AG04450 (cell line): Measurements from ENCODE around the gene THBS3. TPM values are rescaled to one million over a fixed set of nuclear protein-coding genes. Genes with fewer than 3 reads are reported as not detected.
A peak's percentile ranks its signal among the peaks of the same experiment; 100 is the strongest.

ENCODE experiments used
- CTCF ChIA-PET: fragments of 300-600, 350-600 bp; formaldehyde crosslinking; extraction: SDS; loops from one replicate; lab custom pipeline; 2022; ENCODE audit warnings: antibody characterized with exemption, inconsistent platforms; lab: Charles Lee
- POLR2A ChIA-PET: fragments of 350-600 bp; formaldehyde crosslinking; extraction: SDS; loops from one replicate; lab custom pipeline; 2021; ENCODE audit warnings: antibody characterized with exemption, inconsistent platforms; lab: Yijun Ruan, JAX
- DNase-seq: peaks from one replicate; pipeline ENCODE4 v3.0.0-alpha.2; 2011; ENCODE audit warnings: low read depth, low spot score
- H3K27ac ChIP-seq: one replicate; pipeline ENCODE4 v1.5.1; 2012; ENCODE audit warnings: low read depth, low read length, control low read depth
- H3K27me3 ChIP-seq: one replicate; pipeline ENCODE4 v1.6.0; 2012; ENCODE audit warnings: low read length; ENCODE audit not compliant: control insufficient read depth, insufficient read depth
- H3K4me3 ChIP-seq: 2 replicates; pipeline ENCODE4 v1.5.1; 2011; ENCODE audit warnings: mild to moderate bottlenecking, low read depth, low read length, control low read depth
- H3K9me3 ChIP-seq: 2 replicates; pipeline ENCODE4 v1.5.1; 2012; ENCODE audit warnings: low read length; ENCODE audit not compliant: control insufficient read depth, insufficient read depth
- CTCF ChIP-seq: IDR thresholded peaks from 2 replicates; pipeline ENCODE4 v1.5.1; 2011; ENCODE audit warnings: low read depth, low read length, control low read depth, inconsistent platforms
- polyA plus RNA-seq: library from polyadenylated mRNA; depleted of rRNA; stranded (reverse); fragments of >200 nt; gene quantifications from 2 replicates; pipeline ENCODE4 v1.2.3, GENCODE V29; 2011

The THBS3 gene
- polyA plus RNA-seq, 1 experiment, result 32.5 TPM

DNA sequence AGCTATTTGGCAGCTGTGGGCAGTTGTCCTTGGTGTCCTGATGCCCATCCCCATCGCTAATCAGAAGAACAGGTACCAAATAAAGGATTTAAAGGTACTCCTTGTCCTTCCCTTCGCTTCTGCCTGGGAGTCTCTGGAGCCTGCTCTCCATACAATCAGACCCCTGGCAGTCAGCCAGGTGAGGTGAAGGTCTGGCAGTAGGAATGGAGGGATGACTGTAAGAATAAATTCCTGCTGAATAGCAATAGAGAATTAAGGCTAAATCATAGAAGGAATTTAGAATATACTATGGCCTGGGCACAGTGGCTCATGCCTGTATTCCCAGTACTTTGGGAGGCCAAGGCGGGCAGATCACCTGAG lies 9.2 kb downstream of the THBS3 start:
- DNase-seq, result no peak

DNA sequence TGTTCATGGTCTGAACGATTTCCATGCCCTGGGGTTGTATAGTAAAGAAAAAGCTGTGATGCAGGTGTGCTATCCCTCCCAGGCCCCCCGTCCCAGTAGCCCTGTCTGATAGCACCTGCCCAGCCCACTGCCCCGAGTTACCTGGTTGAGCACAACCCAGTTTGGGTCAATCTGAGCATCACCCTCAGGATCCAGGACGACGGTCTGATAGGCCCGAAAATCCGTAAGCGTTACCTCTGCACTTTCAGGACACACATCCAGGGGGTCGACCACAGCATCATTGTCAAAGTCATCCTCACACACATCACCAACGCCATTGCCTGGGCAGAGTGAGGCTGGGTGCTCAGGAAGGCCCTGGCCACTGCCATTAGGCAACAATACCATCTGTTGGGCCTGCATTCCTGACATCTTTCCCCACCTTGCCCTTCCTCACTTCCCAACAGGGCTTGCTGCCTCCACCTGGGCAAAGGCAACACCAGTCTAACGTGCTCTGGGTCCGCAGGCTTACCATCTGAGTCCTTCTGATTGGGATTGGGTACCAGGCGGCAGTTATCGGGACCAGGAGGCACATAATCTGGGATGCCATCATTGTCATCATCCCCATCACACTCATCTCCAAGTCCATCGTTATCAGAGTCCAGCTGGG lies 9.7 kb downstream of the THBS3 start:
- POLR2A ChIA-PET, result no interaction called here

More for the DNA sequence above, 9.2 kb downstream of the THBS3 start:
- Histone ChIP-seq H3K27me3 (no peaks in the 10 kb centered on the region), H3K27ac (no peak overlapping the region), H3K4me3 (no peak overlapping the region), H3K9me3 (no peaks in the 10 kb centered on the region; the same call in 1 of the 2 replicates)
- no peak for TF ChIP-seq CTCF
- ChIA-PET POLR2A (interaction anchor here (0.7 to 0.8 kb wide), 2 partner anchors 55 to 78 kb away, joined by 3 to 4 read pairs; no protein-coding TSS in a partner anchor), CTCF (no interaction called here)

DNA sequence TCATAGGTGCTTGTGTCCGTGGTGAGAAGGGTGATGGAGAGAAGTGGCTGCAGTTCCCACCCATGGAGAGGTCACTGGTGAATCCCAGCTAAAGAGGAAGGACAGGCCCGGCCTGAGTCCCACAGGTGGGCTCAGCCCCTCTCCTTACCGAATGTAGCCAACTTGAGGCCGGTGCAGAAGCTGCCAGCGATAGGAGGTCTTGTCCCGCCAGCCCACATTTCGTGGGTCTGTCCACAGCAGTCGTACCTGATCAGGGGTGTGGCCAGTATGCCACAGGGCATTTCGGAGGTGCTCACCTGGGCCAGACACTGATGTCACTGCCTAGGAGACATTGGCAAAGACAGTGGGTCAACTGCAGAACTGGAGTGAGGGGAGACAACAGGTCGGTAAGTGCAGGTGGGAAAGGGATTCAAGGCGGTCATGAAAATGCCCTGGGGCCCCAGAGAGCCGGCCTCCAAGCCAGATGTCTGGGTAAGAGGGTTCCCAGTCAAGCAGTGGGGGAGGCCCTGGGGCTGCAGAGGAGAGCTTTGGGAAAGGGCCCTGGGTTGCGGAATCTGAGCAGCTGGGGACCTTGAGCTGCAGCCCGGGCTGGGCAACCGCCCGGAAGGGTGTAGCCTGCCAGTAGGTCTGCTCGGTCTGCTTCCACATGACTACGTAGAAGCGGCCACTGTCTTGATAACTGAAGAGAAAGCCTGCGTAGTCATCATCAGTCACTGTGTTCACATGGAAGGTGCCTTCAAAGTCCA lies 10.6 kb downstream of the THBS3 start:
- H3K27ac ChIP-seq, result no peak overlapping the region
- ChIA-PET CTCF (interaction anchor here (0.5 to 1.4 kb wide), 3 partner anchors 10 to 652 kb away, joined by 3 to 5 read pairs (median 4); partner anchors contain the start of gene KRTCAP2), POLR2A (no interaction called here)
- DNase-seq, result no peak
- no peaks in the 10 kb centered on the region for H3K27me3 ChIP-seq
- TF ChIP-seq CTCF, result no peak
- H3K9me3 ChIP-seq, result no peaks in the 10 kb centered on the region; the same call in 1 of the 2 replicates
- H3K4me3 ChIP-seq, result no peak overlapping the region

More for the DNA sequence above, 9.7 kb downstream of the THBS3 start:
- Histone ChIP-seq H3K4me3 (no peak overlapping the region), H3K9me3 (no peaks in the 10 kb centered on the region; the same call in 1 of the 2 replicates), H3K27ac (no peak overlapping the region), H3K27me3 (no peaks in the 10 kb centered on the region)
- no peak for TF ChIP-seq CTCF
- CTCF ChIA-PET, result interaction anchor here (1.1 to 1.4 kb wide), 2 partner anchors 9 to 25 kb away, joined by 3 to 4 read pairs; partner anchors contain the start of gene KRTCAP2
- no peak for DNase-seq

DNA sequence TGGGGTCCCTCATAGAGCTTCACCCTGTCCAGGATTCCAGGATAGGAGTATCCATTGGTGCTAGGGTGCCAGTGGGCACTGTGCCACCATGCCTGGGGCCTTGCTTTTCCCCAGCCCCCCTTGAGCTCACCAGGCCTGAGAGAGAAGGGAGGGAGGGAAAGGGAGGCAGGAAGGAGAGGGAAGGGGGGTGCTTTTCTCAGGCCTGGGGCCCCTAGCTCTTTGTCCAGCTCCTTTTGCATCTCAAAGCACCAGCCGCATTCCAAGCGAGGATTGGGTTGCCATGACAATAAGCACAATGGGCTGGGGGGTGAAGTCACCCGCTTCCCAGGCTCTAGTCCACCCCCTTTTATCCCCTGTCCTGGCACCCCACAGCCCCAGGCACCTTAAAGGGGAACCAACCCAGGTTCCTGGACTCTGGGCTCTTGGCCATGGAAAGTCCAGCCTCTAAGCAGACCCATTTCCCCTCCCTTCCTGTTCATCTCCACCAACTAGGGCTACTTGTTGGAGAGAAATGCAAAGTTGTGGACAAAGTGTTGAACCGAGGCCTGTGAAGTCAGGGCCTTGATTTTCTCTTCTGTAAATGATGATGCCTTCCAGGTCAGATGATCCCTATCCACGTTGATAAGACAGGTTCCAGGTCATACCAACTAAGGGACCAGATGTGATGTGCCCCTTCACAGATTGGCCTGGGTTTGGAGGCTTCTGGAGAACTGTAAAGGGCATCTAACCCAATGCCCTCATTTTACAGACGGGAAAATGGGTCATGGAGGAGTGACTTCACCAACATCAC lies 11.4 kb downstream of the THBS3 start:
- no peak overlapping the region for H3K27ac ChIP-seq
- H3K4me3 ChIP-seq, result peak overlapping the region; percentile 64
- H3K27me3 ChIP-seq, result no peaks in the 10 kb centered on the region
- no peak for TF ChIP-seq CTCF
- DNase-seq, result no peak
- CTCF ChIA-PET, result interaction anchor here (0.7 to 3.7 kb wide), 4 partner anchors 11 to 55 kb away, joined by 3 to 20 read pairs (median 6); partner anchors contain the start of gene KRTCAP2
- no peaks in the 10 kb centered on the region; the same call in 1 of the 2 replicates for H3K9me3 ChIP-seq
- POLR2A ChIA-PET, result no interaction called here
